ENCODE results near the gene PKN2.
"Not testable (repeated sequence)": the region's sequence is repeated elsewhere in the genome, so short reads cannot be mapped to it uniquely, and the experiment has no call there.

The PKN2 gene

DNA sequence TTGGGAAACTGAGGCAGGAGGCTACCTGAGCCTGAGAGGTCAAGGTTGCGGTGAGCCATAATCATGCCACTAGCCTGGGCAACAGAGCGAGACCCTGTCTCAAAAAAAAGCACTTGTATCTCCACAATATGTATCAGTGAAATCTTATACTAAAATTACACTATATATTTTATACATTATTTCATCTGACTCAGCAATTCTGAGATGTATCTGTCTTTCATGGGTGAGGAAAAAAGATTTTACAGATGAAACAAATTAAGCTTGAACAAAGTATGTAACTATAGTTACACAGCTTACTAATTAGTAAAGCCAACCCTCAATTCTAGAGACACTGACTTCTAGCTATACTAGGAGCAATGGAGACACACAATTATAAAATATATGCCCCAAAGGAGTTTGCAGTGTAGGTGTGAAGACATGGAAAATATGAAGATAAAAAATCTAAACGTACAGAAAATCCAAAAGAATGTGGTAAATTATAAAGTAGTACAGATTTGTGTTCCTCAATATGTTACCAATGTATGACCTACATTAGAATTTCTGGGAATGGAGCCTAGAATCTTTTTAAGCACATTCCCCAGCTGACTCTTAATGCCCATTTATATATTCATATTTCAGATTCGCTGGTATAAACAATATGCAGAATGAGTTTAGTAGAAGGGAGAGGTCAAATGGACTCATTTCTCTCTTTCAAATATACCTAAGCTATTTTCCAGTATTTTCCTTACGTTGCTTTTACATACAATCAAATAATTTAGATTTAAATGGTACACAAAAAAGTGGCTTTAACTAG is 192.7 kb downstream of the PKN2 start:
- no peak for DNase-seq (ENCODE audit: low read depth in 2 of 3, low spot score in 2 of 3)

DNA sequence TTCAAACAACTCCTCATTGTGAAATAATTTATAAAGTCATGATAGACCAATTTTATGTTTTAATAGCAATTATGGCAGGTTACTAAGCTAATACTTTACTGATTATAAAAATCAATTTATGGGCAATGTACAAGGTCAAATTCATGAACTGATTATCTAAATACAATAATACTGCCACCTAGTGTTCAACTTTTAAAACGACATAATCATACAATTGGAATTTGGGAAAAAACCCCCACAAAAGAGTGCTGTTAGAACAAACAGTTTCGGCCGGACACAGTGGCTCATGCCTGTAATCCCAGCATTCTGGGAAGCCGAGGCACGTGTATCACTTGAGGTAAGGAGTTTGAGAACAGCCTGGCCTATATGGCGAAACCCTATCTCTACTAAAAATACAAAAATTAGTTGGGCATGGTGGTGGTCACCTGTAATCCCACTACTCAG is 193.3 kb downstream of the PKN2 start:
- no peak for DNase-seq (ENCODE audit: low read depth in 2 of 3, low spot score in 2 of 3)

DNA sequence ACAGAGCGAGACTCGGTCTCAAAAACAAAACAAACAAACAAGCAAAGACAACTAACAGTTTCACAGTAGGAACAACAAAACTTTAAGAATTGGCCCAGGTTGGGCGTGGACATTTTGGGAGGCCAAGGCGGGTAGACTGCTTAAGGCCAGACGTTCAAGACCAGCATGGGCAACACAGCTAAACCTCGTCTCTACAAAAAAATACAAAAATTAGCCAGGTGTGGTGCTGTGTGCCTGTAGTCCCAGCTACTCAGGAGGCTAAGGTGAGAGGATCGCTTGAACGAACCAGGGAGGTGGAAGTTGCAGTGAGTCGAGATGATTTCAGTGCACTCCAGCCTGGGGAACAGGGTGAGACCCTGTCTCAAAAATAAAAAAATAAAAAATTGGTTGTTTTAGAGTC is 193.8 kb downstream of the PKN2 start:
- DNase-seq (ENCODE audit: low read depth in 2 of 3, low spot score in 2 of 3), result no peak

DNA sequence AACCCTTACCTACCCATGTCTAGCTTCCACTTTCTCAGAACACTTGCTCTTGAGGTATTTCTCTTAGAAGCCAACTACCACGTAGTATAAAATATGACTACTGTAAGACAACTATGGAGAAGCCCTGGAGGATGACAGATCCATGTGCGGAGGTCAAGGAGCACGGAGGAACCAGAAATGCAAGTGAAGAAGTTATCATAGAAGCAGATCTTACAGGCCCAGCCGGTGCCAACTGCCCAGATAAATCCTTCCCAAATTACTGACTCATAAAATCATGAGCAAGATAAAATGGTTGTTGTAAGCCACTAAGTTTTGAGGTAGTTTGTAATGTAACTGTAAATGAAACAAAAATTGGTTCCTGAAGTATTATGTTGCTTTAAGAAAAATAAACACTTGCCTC is 194.7 kb downstream of the PKN2 start:
- DNase-seq (ENCODE audit: low read depth in 2 of 3, low spot score in 2 of 3), result no peak

DNA sequence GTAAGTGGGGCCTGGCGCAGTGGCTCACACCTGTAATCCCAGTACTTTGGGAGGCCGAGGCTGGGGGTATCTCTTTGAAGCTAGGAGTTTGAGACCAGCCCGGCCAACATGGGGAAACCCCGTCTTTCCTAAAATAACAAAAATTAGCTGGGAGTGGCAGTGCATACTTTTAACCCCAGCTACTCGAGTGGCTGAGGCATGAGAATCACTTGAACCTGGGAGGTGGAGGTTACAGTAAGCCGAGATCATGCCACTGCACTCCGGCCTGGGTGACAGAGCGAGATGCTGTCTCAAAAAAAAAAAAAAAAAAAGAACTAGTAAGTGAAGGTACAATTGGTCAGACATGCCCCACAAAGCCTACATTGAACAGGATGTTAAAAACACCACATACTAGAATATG is 196.6 kb downstream of the PKN2 start:
- not testable (repeated sequence) for DNase-seq (ENCODE audit: low read depth in 2 of 3, low spot score in 2 of 3)

DNA sequence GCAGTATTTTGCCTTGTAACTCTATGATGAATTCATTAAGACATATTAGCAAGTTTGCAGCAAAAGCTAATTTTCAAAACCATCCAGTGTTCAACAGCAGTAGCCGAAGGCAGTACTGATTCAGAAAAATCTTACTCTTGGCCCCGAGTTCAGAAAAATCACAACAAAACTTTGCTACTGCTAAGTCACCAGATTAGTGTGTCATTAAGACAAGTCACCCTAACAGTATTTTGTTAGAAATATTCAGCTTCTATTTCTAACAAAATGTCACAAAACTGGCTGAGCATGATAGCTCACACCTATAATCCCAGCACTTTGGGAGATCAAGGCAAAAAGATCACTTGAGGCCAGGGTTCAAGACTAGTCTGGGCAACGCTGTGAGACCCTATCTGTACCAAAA is 199.1 kb downstream of the PKN2 start:
- DNase-seq (ENCODE audit: low read depth in 2 of 3, low spot score in 2 of 3), result no peak
